Uterus (tissue), 2 donors: Measurements from ENCODE around the gene AKR1C8.

Source experiments
- CTCF ChIP-seq, 4 experiments: fragments of 200-600 bp in 2 of 4; fragments of 450-650 bp in 2 of 4; sonication (generic) in 2 of 4; IDR thresholded peaks; one replicate each; pipeline ENCODE4 v1.5.1; 2016 to 2019; ENCODE audit warnings: antibody characterized with exemption in 4 of 4, mild to moderate bottlenecking in 2 of 4, moderate library complexity in 1 of 4
- POLR2A ChIP-seq, 2 donors: fragments of 450-650 bp; IDR thresholded peaks; one replicate each; pipeline ENCODE4 v1.6.1; 2016; ENCODE audit warnings: antibody characterized with exemption in 2 of 2, mild to moderate bottlenecking in 1 of 2, moderate library complexity in 1 of 2

DNA sequence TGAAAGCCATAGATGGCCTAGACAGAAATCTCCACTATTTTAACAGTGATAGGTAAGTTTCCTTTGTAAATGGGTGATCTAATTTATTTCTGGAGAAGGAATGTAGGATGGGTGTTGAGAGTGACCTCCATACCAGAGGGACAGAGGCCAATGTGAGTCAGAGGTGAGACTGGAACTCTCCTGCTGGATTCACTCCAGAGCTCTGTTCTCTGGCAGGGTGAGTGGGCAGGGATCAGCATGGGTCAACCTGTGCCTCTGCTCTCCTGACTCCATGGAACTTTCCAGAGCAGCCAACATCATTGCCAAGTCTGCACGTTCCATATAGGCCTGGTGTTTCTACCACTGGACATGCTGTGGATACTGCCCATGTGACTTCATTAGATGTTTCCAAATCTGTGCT lies 79.3 kb downstream of the AKR1C8 start:
- no peak for TF ChIP-seq CTCF (IDR thresholded peaks at IDR 0.05)
- no peak for TF ChIP-seq POLR2A (IDR thresholded peaks at IDR 0.05)
